ENCODE results near the gene TH.

Gene TH

GRCh38 chr11:2171591-2172003 is at the start of gene TH:
TSS of gene TH (minus strand) at chr11:2171815. CDS start at chr11:2171786, 29 bp downstream.
- DNase-seq = no peak

GRCh38 chr11:2221024-2221423 is 49.4 kb upstream of the TH start:
- no peak for DNase-seq

GRCh38 chr11:2220173-2220771 is 48.7 kb upstream of the TH start:
- DNase-seq = no peak

- DNase-seq = no peak
Observed at GRCh38 chr11:2219318-2220017, 47.9 kb upstream of the TH start.

GRCh38 chr11:2218031-2218633 is 46.5 kb upstream of the TH start:
- no peak for DNase-seq

GRCh38 chr11:2217211-2218030 is 45.8 kb upstream of the TH start:
- DNase-seq = peak; percentile 38

GRCh38 chr11:2216400-2217064 is 44.9 kb upstream of the TH start:
- no peak for DNase-seq

- DNase-seq = no peak
Observed at GRCh38 chr11:2215561-2216399, 44.2 kb upstream of the TH start.

- no peak for DNase-seq
Observed at GRCh38 chr11:2215230-2215560, 43.6 kb upstream of the TH start.

- no peak for DNase-seq
Observed at GRCh38 chr11:2214527-2215229, 43.1 kb upstream of the TH start.

GRCh38 chr11:2213890-2214526 is 42.4 kb upstream of the TH start:
- no peak for DNase-seq

GRCh38 chr11:2213384-2213842 is 41.8 kb upstream of the TH start:
- peak; percentile 25 for DNase-seq

GRCh38 chr11:2212411-2213251 is 41.0 kb upstream of the TH start:
- no peak for DNase-seq

- no peak for DNase-seq
Observed at GRCh38 chr11:2211113-2211971, 39.7 kb upstream of the TH start.

GRCh38 chr11:2210366-2211112 is 38.9 kb upstream of the TH start:
- no peak for DNase-seq

- DNase-seq = no peak
Observed at GRCh38 chr11:2209900-2210321, 38.3 kb upstream of the TH start.

- no peak for DNase-seq
Observed at GRCh38 chr11:2209370-2209801, 37.8 kb upstream of the TH start.
